OCI-LY3 (cell line): Measurements from ENCODE around the gene GIPC2.

Experiments
- EZH2phosphoT487 ChIP-seq: fragments of 200-600 bp; shearing (Covaris generic); IDR thresholded peaks from 2 replicates; pipeline ENCODE4 v1.6.1; 2018; ENCODE audit warnings: antibody characterized with exemption, mixed run types, low read depth
- TF ChIP-seq, protein P1 (sequence below): fragments of 200-600, 300-600 bp; sonication (generic); IDR thresholded peaks from 2 replicates; pipeline ENCODE4 v1.5.1; 2014; ENCODE audit warnings: antibody characterized with exemption, low read length, low read depth

DNA sequence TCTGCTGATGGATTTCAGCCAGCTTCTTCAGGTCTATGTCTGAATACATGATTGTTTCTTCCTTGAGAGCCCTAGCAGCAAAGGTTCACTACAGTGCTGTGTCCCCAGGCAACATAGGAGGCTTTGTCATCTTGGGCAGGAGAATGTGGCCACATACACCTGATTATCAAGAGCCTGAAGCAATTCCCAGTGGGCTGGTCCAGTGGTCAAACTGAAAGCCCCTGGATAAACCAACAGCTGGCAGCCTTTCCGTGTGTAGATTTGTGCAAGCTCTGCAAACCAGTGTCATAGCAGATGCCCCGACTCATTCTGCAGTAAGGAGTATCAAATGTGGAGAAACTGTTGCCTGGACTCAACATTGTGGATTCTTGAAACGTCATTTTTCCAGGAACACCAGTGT lies 2.3 kb upstream of the GIPC2 start:
- TF ChIP-seq, protein P1, sequence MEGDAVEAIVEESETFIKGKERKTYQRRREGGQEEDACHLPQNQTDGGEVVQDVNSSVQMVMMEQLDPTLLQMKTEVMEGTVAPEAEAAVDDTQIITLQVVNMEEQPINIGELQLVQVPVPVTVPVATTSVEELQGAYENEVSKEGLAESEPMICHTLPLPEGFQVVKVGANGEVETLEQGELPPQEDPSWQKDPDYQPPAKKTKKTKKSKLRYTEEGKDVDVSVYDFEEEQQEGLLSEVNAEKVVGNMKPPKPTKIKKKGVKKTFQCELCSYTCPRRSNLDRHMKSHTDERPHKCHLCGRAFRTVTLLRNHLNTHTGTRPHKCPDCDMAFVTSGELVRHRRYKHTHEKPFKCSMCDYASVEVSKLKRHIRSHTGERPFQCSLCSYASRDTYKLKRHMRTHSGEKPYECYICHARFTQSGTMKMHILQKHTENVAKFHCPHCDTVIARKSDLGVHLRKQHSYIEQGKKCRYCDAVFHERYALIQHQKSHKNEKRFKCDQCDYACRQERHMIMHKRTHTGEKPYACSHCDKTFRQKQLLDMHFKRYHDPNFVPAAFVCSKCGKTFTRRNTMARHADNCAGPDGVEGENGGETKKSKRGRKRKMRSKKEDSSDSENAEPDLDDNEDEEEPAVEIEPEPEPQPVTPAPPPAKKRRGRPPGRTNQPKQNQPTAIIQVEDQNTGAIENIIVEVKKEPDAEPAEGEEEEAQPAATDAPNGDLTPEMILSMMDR: no peak
- no peak for TF ChIP-seq EZH2phosphoT487
